ENCODE results near the gene CSK. TPM values are rescaled to one million over a fixed set of nuclear protein-coding genes. Genes with fewer than 3 reads are reported as not detected.
"Not testable (repeated sequence)": the region's sequence is repeated elsewhere in the genome, so short reads cannot be mapped to it uniquely, and the experiment has no call there.

Gene CSK
- total RNA-seq, 1 donor from 2014 or later: 57.0 TPM

DNA sequence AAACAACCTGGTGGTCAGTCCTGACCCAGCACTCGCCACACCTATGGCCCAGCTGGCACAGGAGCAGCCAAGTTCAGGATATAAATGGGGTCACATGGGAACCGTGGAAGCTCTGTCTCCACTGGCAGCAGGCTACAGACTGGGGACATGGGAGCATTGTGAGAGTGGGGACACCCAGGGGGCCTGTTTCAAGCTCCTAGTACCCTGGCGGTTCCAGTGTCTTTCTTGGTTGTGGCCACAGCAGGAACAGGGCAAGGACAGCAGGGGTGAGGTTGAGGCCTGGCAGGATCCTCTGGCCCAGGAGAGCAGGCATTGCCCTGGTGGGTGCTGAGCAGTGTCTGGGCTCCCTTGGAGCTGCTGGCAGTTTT, 1.9 kb downstream of the CSK start:
- no peak for DNase-seq (ENCODE audit: extremely low spot score, unreplicated experiment)
- TF ChIP-seq, protein P1, sequence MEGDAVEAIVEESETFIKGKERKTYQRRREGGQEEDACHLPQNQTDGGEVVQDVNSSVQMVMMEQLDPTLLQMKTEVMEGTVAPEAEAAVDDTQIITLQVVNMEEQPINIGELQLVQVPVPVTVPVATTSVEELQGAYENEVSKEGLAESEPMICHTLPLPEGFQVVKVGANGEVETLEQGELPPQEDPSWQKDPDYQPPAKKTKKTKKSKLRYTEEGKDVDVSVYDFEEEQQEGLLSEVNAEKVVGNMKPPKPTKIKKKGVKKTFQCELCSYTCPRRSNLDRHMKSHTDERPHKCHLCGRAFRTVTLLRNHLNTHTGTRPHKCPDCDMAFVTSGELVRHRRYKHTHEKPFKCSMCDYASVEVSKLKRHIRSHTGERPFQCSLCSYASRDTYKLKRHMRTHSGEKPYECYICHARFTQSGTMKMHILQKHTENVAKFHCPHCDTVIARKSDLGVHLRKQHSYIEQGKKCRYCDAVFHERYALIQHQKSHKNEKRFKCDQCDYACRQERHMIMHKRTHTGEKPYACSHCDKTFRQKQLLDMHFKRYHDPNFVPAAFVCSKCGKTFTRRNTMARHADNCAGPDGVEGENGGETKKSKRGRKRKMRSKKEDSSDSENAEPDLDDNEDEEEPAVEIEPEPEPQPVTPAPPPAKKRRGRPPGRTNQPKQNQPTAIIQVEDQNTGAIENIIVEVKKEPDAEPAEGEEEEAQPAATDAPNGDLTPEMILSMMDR (IDR thresholded peaks at IDR 0.05): no peak
- Mint-ChIP-seq H3K4me3 (ENCODE audit: unreplicated experiment) (peak overlapping the region; percentile 81), H3K27ac (ENCODE audit: unreplicated experiment) (peak overlapping the region; percentile 79), H3K36me3 (ENCODE audit: unreplicated experiment) (no peaks in the 10 kb centered on the region), H3K27me3 (ENCODE audit: unreplicated experiment) (no peaks in the 10 kb centered on the region), H3K9me3 (ENCODE audit: unreplicated experiment) (no peaks in the 10 kb centered on the region), H3K4me1 (ENCODE audit: unreplicated experiment) (peaks cover 62% of the 10 kb centered on the region)

- DNase-seq (ENCODE audit: extremely low spot score, unreplicated experiment): no peak
- no peak overlapping the region for H3K4me3 Mint-ChIP-seq (ENCODE audit: unreplicated experiment)
- H3K36me3 Mint-ChIP-seq (ENCODE audit: unreplicated experiment): no peaks in the 10 kb centered on the region
- H3K27ac Mint-ChIP-seq (ENCODE audit: unreplicated experiment): peak overlapping the region; percentile 29
- H3K27me3 Mint-ChIP-seq (ENCODE audit: unreplicated experiment): no peaks in the 10 kb centered on the region
- TF ChIP-seq, protein P1 (IDR thresholded peaks at IDR 0.05): no peak
- H3K4me1 Mint-ChIP-seq (ENCODE audit: unreplicated experiment): peaks cover 68% of the 10 kb centered on the region
- H3K9me3 Mint-ChIP-seq (ENCODE audit: unreplicated experiment): no peaks in the 10 kb centered on the region
Measured at GRCh38 chr15:74784426-74785193, 2.7 kb downstream of the CSK start.

- Mint-ChIP-seq H3K9me3 (ENCODE audit: unreplicated experiment) (no peaks in the 10 kb centered on the region), H3K27ac (ENCODE audit: unreplicated experiment) (peak overlapping the region; percentile 29), H3K36me3 (ENCODE audit: unreplicated experiment) (no peaks in the 10 kb centered on the region), H3K4me1 (ENCODE audit: unreplicated experiment) (peaks cover 73% of the 10 kb centered on the region), H3K27me3 (ENCODE audit: unreplicated experiment) (no peaks in the 10 kb centered on the region), H3K4me3 (ENCODE audit: unreplicated experiment) (no peak overlapping the region)
- TF ChIP-seq, protein P1 (IDR thresholded peaks at IDR 0.05): no peak
- no peak for DNase-seq (ENCODE audit: extremely low spot score, unreplicated experiment)
Measured at GRCh38 chr15:74785194-74786032, 3.5 kb downstream of the CSK start.

DNA sequence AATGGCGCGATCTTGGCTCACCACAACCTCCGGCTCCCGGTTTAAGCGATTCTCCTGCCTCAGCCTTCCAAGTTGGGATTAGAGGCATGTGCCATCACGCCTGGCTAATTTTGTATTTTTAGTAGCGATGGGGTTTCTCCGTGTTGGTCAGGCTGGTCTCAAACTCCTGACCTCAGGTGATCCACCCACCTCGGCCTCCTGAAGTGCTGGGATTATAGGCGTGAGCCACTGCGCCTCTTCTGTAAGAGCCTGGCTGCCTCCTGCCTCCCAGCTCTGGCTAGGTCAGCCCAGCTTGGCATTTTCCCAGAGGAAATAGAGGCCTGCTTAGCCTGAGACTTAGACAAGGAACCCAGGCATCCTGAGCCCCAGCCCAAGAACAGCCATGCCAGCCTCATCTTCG, 4.2 kb downstream of the CSK start:
- H3K4me1 Mint-ChIP-seq (ENCODE audit: unreplicated experiment): peaks cover 76% of the 10 kb centered on the region
- not testable (repeated sequence) for DNase-seq (ENCODE audit: extremely low spot score, unreplicated experiment); H3K27me3 Mint-ChIP-seq (ENCODE audit: unreplicated experiment); H3K36me3 Mint-ChIP-seq (ENCODE audit: unreplicated experiment); H3K4me3 Mint-ChIP-seq (ENCODE audit: unreplicated experiment); H3K9me3 Mint-ChIP-seq (ENCODE audit: unreplicated experiment); H3K27ac Mint-ChIP-seq (ENCODE audit: unreplicated experiment)

DNA sequence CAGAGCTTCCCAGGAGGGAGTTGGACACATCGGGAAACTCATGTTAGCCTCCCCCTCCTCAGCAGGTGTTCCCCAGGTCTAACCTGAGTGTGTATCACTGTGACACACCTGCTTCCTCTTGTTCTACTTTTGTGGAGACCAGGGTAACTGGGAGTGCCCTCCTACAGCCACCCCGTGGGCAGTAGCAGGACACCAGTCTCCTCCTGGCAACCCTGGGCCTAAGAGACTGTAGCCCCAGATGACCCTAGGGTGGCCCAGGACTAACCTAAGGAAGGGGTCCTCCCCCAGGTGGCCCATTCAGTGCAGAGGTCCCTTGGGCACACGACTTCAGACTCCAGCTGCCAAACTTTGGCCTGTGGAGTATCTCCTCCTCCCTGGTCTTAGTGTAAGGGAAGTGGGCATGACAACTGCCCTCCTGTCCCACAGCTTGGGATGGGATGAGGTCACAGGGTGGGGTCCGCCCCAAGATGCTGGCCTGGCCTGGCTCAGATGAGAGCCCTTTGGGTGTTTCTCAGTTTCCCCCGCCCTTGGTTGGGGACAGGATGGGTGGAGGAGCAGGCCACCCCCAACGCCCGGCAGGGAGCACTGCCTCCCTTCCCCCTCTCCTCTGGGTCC, 4.8 kb downstream of the CSK start:
- TF ChIP-seq, protein P1 (IDR thresholded peaks at IDR 0.05): no peak
- Mint-ChIP-seq H3K4me3 (ENCODE audit: unreplicated experiment) (no peak overlapping the region), H3K9me3 (ENCODE audit: unreplicated experiment) (no peaks in the 10 kb centered on the region), H3K27me3 (ENCODE audit: unreplicated experiment) (no peaks in the 10 kb centered on the region), H3K27ac (ENCODE audit: unreplicated experiment) (peak overlapping the region; percentile 27), H3K4me1 (ENCODE audit: unreplicated experiment) (peaks cover 76% of the 10 kb centered on the region), H3K36me3 (ENCODE audit: unreplicated experiment) (no peaks in the 10 kb centered on the region)
- no peak for DNase-seq (ENCODE audit: extremely low spot score, unreplicated experiment)

Data from osteocyte (in vitro differentiated cells).